K562 (cell line): ENCODE data around the gene ZFP62. TPM values are rescaled to one million over a fixed set of nuclear protein-coding genes. Genes with fewer than 3 reads are reported as not detected.

Source experiments
- ATAC-seq: fragments of 200-7000 bp; cut with Tn5 transposase; 3 replicates; pipeline ENCODE4 v1.9.1; 2020; ENCODE audit warnings: moderate library complexity
- BruUV-seq: library from RNA; stranded (reverse); fragments of 400-500 nt; replicated peaks from 2 replicates; lab custom pipeline; 2021; lab: Mats Ljungman, UMichigan
- CTCF ChIA-PET: fragments of 300-600 bp; formaldehyde crosslinking; extraction: SDS; loops from one replicate; lab custom pipeline; 2021; ENCODE audit warnings: low intra/inter-chr PET ratio; lab: Yijun Ruan, JAX
- POLR2A ChIA-PET: fragments of 300-600, 350-650 bp; sonication (Branson Sonifier 250); formaldehyde crosslinking; extraction: SDS; loops from one replicate; lab custom pipeline; 2021; ENCODE audit warnings: antibody characterized with exemption, inconsistent platforms; lab: Yijun Ruan, JAX
- DNase-seq, 4 experiments: peaks; one replicate each; pipeline versions ENCODE4 v3.0.0 to v3.0.0-alpha.2; 2011 to 2018; ENCODE audit warnings: low spot score in 3 of 4, mixed read lengths in 3 of 4; ENCODE audit errors: extremely low read depth in 1 of 4
- FAIRE-seq: peaks from 2 replicates; lab custom pipeline; 2011; peaks lifted over from hg19 to GRCh38; lab: Jason Lieb, UNC
- H2AFZ ChIP-seq: 2 replicates; pipeline ENCODE4 v1.6.0; 2011; ENCODE audit warnings: low read depth, low read length, control low read depth, inconsistent platforms
- H3K27ac ChIP-seq: fragments of 200-600 bp; 3 replicates; pipeline ENCODE4 v1.8.0; 2011; ENCODE audit warnings: low read depth, mild to moderate bottlenecking, control low read depth, inconsistent platforms, low read length, moderate library complexity, mixed read lengths; ENCODE audit errors: extremely low read depth
- H3K27me3 ChIP-seq, 2 experiments: fragments of 300-600 bp in 1 of 2; 2 replicates in 1 of 2; 3 replicates in 1 of 2; pipeline versions ENCODE4 v1.6.0 to v1.8.0; 2011; ENCODE audit warnings: inconsistent platforms in 2 of 2, low read length in 2 of 2, mild to moderate bottlenecking in 1 of 2, mixed read lengths in 1 of 2, moderate library complexity in 1 of 2; ENCODE audit not compliant: control insufficient read depth in 2 of 2, insufficient read depth in 2 of 2
- H3K36me3 ChIP-seq: fragments of 300-600 bp; 3 replicates; pipeline ENCODE4 v1.8.0; 2011; ENCODE audit warnings: mild to moderate bottlenecking, low read length, inconsistent platforms; ENCODE audit not compliant: control insufficient read depth, insufficient read depth
- H3K4me1 ChIP-seq, 2 experiments: fragments of 200-600 bp in 1 of 2; replicated peaks in 1 of 2; 2 replicates in 1 of 2; 3 replicates in 1 of 2; pipeline versions ENCODE4 v1.5.1 to v1.8.0; 2011; ENCODE audit warnings: inconsistent platforms in 2 of 2, low read length in 2 of 2, mild to moderate bottlenecking in 1 of 2, mixed read lengths in 1 of 2, moderate library complexity in 1 of 2; ENCODE audit not compliant: control insufficient read depth in 2 of 2, insufficient read depth in 2 of 2
- H3K4me2 ChIP-seq: 2 replicates; pipeline ENCODE4 v1.6.1; 2011; ENCODE audit warnings: low read length, control low read depth, inconsistent platforms, mixed read lengths; ENCODE audit not compliant: insufficient read depth
- H3K4me3 ChIP-seq: fragments of 200-600 bp; sonication (generic), shearing (Covaris generic); 2 replicates; pipeline ENCODE4 v1.5.1; 2016; ENCODE audit warnings: control low read depth, inconsistent platforms
- H3K79me2 ChIP-seq: fragments of 200-600 bp; 3 replicates; pipeline ENCODE4 v1.8.0; 2011; ENCODE audit warnings: low read length, inconsistent platforms; ENCODE audit not compliant: control insufficient read depth, insufficient read depth
- H3K9ac ChIP-seq, 2 experiments: 2 replicates each; pipeline versions ENCODE4 v1.6.0 to v1.6.1; 2011; ENCODE audit warnings: low read depth in 2 of 2, low read length in 2 of 2, control low read depth in 1 of 2, inconsistent platforms in 1 of 2, mild to moderate bottlenecking in 1 of 2, mixed read lengths in 1 of 2; ENCODE audit not compliant: insufficient read depth in 1 of 2
- H3K9me1 ChIP-seq: one replicate; pipeline ENCODE4 v1.6.0; 2011; ENCODE audit warnings: inconsistent platforms, mild to moderate bottlenecking, low read length, moderate library complexity; ENCODE audit not compliant: control insufficient read depth, insufficient read depth
- H3K9me3 ChIP-seq: replicated peaks from 2 replicates; pipeline ENCODE4 v1.5.1; 2011; ENCODE audit warnings: low read depth, low read length, inconsistent platforms; ENCODE audit not compliant: control insufficient read depth, insufficient read depth
- H4K20me1 ChIP-seq: replicated peaks from 2 replicates; pipeline ENCODE4 v1.6.1; 2011; ENCODE audit warnings: low read length, inconsistent platforms, mixed read lengths; ENCODE audit not compliant: control insufficient read depth, insufficient read depth
- BRD4 ChIP-seq: fragments of 200-600 bp; sonication (generic); IDR thresholded peaks from 2 replicates; pipeline ENCODE4 v1.6.1; 2017; ENCODE audit warnings: inconsistent platforms
- CEBPG ChIP-seq, 3 experiments: fragments of 200-800 bp in 1 of 3; sonication (Bioruptor generic) in 1 of 3; sonication (generic) in 1 of 3; formaldehyde crosslinking in 1 of 3; IDR thresholded peaks in 2 of 3; conservative IDR thresholded peaks in 1 of 3; 2 replicates each; pipeline versions ENCODE4 v1.6.1 to v1.8.0; 2016 to 2022; ENCODE audit warnings: missing compliant biosample characterization in 2 of 3, missing genetic modification characterization in 2 of 3, mild to moderate bottlenecking in 1 of 3, missing genetic modification reagents in 1 of 3
- CHD4 ChIP-seq: fragments of 200-600 bp; sonication (generic); IDR thresholded peaks from 3 replicates; pipeline ENCODE4 v1.6.1; 2012; ENCODE audit warnings: low read depth, mild to moderate bottlenecking, mixed read lengths, low read length, inconsistent platforms; ENCODE audit not compliant: insufficient read depth, insufficient replicate concordance, poor library complexity, severe bottlenecking
- CREB3 ChIP-seq: fragments of 450-650 bp; conservative IDR thresholded peaks from 2 replicates; pipeline ENCODE4 v1.6.1; 2016; ENCODE audit warnings: missing genetic modification characterization, low read depth, mild to moderate bottlenecking, missing compliant biosample characterization, moderate library complexity
- CTCF ChIP-seq, 3 experiments: IDR thresholded peaks in 2 of 3; conservative IDR thresholded peaks in 1 of 3; 2 replicates each; pipeline ENCODE4 v1.5.1; 2011 to 2012; ENCODE audit warnings: low read length in 3 of 3, mild to moderate bottlenecking in 3 of 3, control low read depth in 2 of 3, improper control_type of control experiment in 1 of 3, inconsistent platforms in 1 of 3, low read depth in 1 of 3, mixed read lengths in 1 of 3, moderate library complexity in 1 of 3; ENCODE audit not compliant: insufficient read depth in 2 of 3
- ELF4 ChIP-seq: fragments of 450-650 bp; formaldehyde crosslinking; IDR thresholded peaks from 2 replicates; pipeline ENCODE4 v1.4.0; 2022; ENCODE audit warnings: missing genetic modification characterization
- ETV5 ChIP-seq: sonication (generic); formaldehyde crosslinking; IDR thresholded peaks from 2 replicates; pipeline ENCODE4 v1.4.0; 2020; ENCODE audit warnings: low read depth, mild to moderate bottlenecking, missing genetic modification reagents
- HES1 ChIP-seq: fragments of 450-650 bp; IDR thresholded peaks from 2 replicates; pipeline ENCODE4 v1.6.1; 2016; ENCODE audit warnings: low read depth, mild to moderate bottlenecking, moderate library complexity
- PHB ChIP-seq: fragments of 250-450 bp; sonication (Bioruptor Pico); IDR thresholded peaks from 2 replicates; pipeline ENCODE4 v1.5.0; 2021
- POLR2B ChIP-seq: fragments of 450-650 bp; IDR thresholded peaks from 2 replicates; pipeline ENCODE4 v1.6.1; 2018; ENCODE audit warnings: low read depth; ENCODE audit not compliant: partially characterized antibody
- PRDM10 ChIP-seq: fragments of 450-650 bp; IDR thresholded peaks from 2 replicates; pipeline ENCODE4 v1.6.1; 2018; ENCODE audit not compliant: partially characterized antibody
- SUPT5H ChIP-seq: fragments of 450-650 bp; IDR thresholded peaks from 2 replicates; pipeline ENCODE4 v1.6.1; 2016
- ZNF561 ChIP-seq: fragments of 450-650 bp; formaldehyde crosslinking; conservative IDR thresholded peaks from 2 replicates; pipeline ENCODE4 v1.4.0; 2020; ENCODE audit warnings: mild to moderate bottlenecking, moderate library complexity
- WGBS: fragments of 100-300 bp; shearing (Covaris generic); methylation state at CpG from one replicate; pipeline ENCODE4 v1.1.6; 2016; ENCODE audit warnings: low coverage, mixed read lengths; ENCODE audit not compliant: insufficient coverage; ENCODE audit errors: missing lambda C conversion rate; 5-methylcytosine and 5-hydroxymethylcytosine counted together
- in situ Hi-C: fragments of 300-500 bp; cut with MboI; formaldehyde crosslinking; loops from 4 replicates; pipeline ENCODE4 v1.15.0; 2018; ENCODE audit warnings: inconsistent platforms, mixed read lengths
- intact Hi-C: fragments of 100-400 bp; cut with micrococcal nuclease; formaldehyde crosslinking; loops from 2 replicates; pipeline ENCODE4 v1.14.2; 2022
- polyA plus RNA-seq, 8 experiments: library from polyadenylated mRNA; depleted of rRNA in 4 of 8; stranded (reverse) in 5 of 8; unstranded in 3 of 8; fragments of >200 nt; fragmentation: Nextera tagmentation in 2 of 8; fragmentation: Illumina TruSeq in 1 of 8; extraction: Ambion mirVana in 2 of 8; extraction: Trizol in 1 of 8; gene quantifications; 2 replicates each; pipeline versions ENCODE4 v1.2.1 to v1.2.3, GENCODE V29; 2011 to 2014; ENCODE audit warnings: inconsistent platforms in 1 of 8, missing spikeins in 1 of 8
- total RNA-seq, 7 experiments: library from RNA; depleted of rRNA in 6 of 7; stranded (reverse); fragments of >200 nt in 6 of 7; fragmentation: Illumina TruSeq in 2 of 7; extraction: Trizol in 2 of 7; gene quantifications; 2 replicates each; pipeline versions ENCODE4 v1.2.1 to v1.2.3, GENCODE V29; 2011 to 2021; ENCODE audit warnings: low replicate concordance in 1 of 7

ZFP62 gene
- total and polyA plus RNA-seq, 9 of the 15 experiments (the other 6 are each of a cell fraction or from before 2014, with no cell fraction given): 12.2 to 37.5 (median 25.0) TPM

- Histone ChIP-seq H2AFZ (peak overlapping the region; percentile 100), H3K36me3 (peaks cover 24% of the 10 kb centered on the region; the same call in 2 of the 3 replicates), H3K9me3 (no peaks in the 10 kb centered on the region), H3K79me2 (peaks cover 52% of the 10 kb centered on the region), H3K4me3 (peak overlapping the region; percentile 68), H3K27ac (peak overlapping the region; percentile 99), H3K27me3 (no peaks in the 10 kb centered on the region), H3K9ac (peak overlapping the region; percentile 88 to 93), H3K4me2 (peak overlapping the region; percentile 93), H3K9me1 (no peaks in the 10 kb centered on the region), H3K4me1 (peaks cover 49 to 62% of the 10 kb centered on the region in 2 experiments), H4K20me1 (no peaks in the 10 kb centered on the region)
- intact Hi-C loops: no loop called here
- ATAC-seq (peak; percentile 48; the same call in 2 of the 3 replicates), FAIRE-seq (peak; percentile 32), DNase-seq (peak in 2 of 4 experiments; percentile 42 to 65)
- no TSS peak for BruUV-seq
- ChIA-PET POLR2A (interaction anchor here (0.6 to 2.3 kb wide), 7 partner anchors 9 to 276 kb away, joined by 3 to 9 read pairs (median 3); partner anchors contain the start of gene MGAT1), CTCF (no interaction called here)
- 5% methylated on average over 30 of the region's 30 CpGs for WGBS
- in situ Hi-C loops: no loop called here
- TF ChIP-seq ETV5 (CRISPR knock-in tag) (no peak), HES1 (no peak), POLR2B (no peak), PRDM10 (no peak), SUPT5H (no peak), ELF4 (CRISPR knock-in tag) (no peak), ZNF561 (CRISPR knock-in tag) (no peak), CREB3 (0 out of 2 replicates have a peak, but pooled peaks have one; percentile 37), CTCF (IDR thresholded peaks at IDR 0.05 in 2 of 3, conservative IDR thresholded peaks at IDR 0.05 in 1 of 3; ENCODE audit: insufficient read depth in 2 of 3, low read depth in 1 of 3, low read length in 3 of 3) (0 out of 6 replicates have a peak, but pooled peaks of 1 of the 3 experiments have one; percentile 13), CEBPG (CRISPR knock-in tag; IDR thresholded peaks at IDR 0.05) (no peak), CEBPG (tag; conservative IDR thresholded peaks at IDR 0.05 in 1 of 2, IDR thresholded peaks at IDR 0.05 in 1 of 2) (0 out of 4 replicates have a peak, but pooled peaks of 1 of the 2 experiments have one; percentile 11), CHD4 (no peak), BRD4 (0 out of 2 replicates have a peak, but pooled peaks have one; percentile 13), PHB (CRISPR knock-in tag) (no peak)
These were observed 50.0 kb downstream of the ZFP62 start for GRCh38 chr5:180810959-180811622.
